Hepatocyte (in vitro differentiated cells): ENCODE results near the gene CBX2. TPM values are rescaled to one million over a fixed set of nuclear protein-coding genes. Genes with fewer than 3 reads are reported as not detected.

Source experiments
- DNase-seq: peaks from one replicate; pipeline ENCODE4 v3.0.0-alpha.2; 2016; ENCODE audit warnings: low spot score
- H2AFZ ChIP-seq: fragments of 200-600 bp; sonication (generic); 2 replicates; pipeline ENCODE4 v1.6.0; 2016; ENCODE audit warnings: antibody characterized with exemption, mild to moderate bottlenecking
- H3K27ac ChIP-seq: fragments of 200-600 bp; sonication (generic); 2 replicates; pipeline ENCODE4 v1.5.1; 2016; ENCODE audit warnings: mild to moderate bottlenecking
- H3K27me3 ChIP-seq: fragments of 200-600 bp; sonication (generic); 2 replicates; pipeline ENCODE4 v1.6.1; 2016
- H3K36me3 ChIP-seq: fragments of 200-600 bp; sonication (generic); replicated peaks from 2 replicates; pipeline ENCODE4 v1.5.1; 2016; ENCODE audit warnings: low read depth; ENCODE audit not compliant: insufficient read depth
- H3K4me1 ChIP-seq: fragments of 200-600 bp; sonication (generic); 2 replicates; pipeline ENCODE4 v1.5.1; 2016; ENCODE audit warnings: mild to moderate bottlenecking, moderate library complexity; ENCODE audit not compliant: insufficient read depth
- H3K4me2 ChIP-seq: fragments of 200-600 bp; sonication (generic); 2 replicates; pipeline ENCODE4 v1.6.0; 2016
- H3K4me3 ChIP-seq: fragments of 200-600 bp; sonication (generic); 2 replicates; pipeline ENCODE4 v1.5.1; 2016; ENCODE audit warnings: mild to moderate bottlenecking
- H3K79me2 ChIP-seq: fragments of 200-600 bp; sonication (generic); 2 replicates; pipeline ENCODE4 v1.6.0; 2017; ENCODE audit warnings: mild to moderate bottlenecking
- H3K9me2 ChIP-seq: fragments of 200-600 bp; sonication (generic); replicated peaks from 2 replicates; pipeline ENCODE4 v1.6.0; 2017; ENCODE audit warnings: mild to moderate bottlenecking; ENCODE audit not compliant: insufficient read depth
- H3K9me3 ChIP-seq: fragments of 200-600 bp; sonication (generic); 2 replicates; pipeline ENCODE4 v1.5.1; 2016; ENCODE audit warnings: low read depth, mild to moderate bottlenecking
- H4K20me1 ChIP-seq: fragments of 200-600 bp; sonication (generic); 2 replicates; pipeline ENCODE4 v1.6.0; 2016; ENCODE audit warnings: mild to moderate bottlenecking; ENCODE audit not compliant: insufficient read depth, poor library complexity, severe bottlenecking
- EZH2 ChIP-seq: fragments of 200-600 bp; sonication (generic); IDR thresholded peaks from 2 replicates; pipeline ENCODE4 v1.6.1; 2016; ENCODE audit warnings: antibody characterized with exemption, mild to moderate bottlenecking, borderline replicate concordance
- EZH2phosphoT487 ChIP-seq: fragments of 200-600 bp; sonication (generic); IDR thresholded peaks from one replicate; pipeline ENCODE4 v1.6.1; 2018; ENCODE audit warnings: antibody characterized with exemption, mild to moderate bottlenecking, low read depth, moderate library complexity; ENCODE audit not compliant: unreplicated experiment, severe bottlenecking
- WGBS: methylation state at CpG from one replicate; pipeline ENCODE4 v1.1.6; 2016; ENCODE audit warnings: low lambda C conversion rate; ENCODE audit errors: missing lambda C conversion rate; 5-methylcytosine and 5-hydroxymethylcytosine counted together
- polyA plus RNA-seq: library from polyadenylated mRNA; unstranded; fragments of >200 nt; fragmentation: Nextera tagmentation; extraction: Ambion mirVana; gene quantifications from 2 replicates; pipeline ENCODE4 v1.2.1, GENCODE V29; 2016
- total RNA-seq: library from RNA; depleted of rRNA; stranded (reverse); fragments of >200 nt; gene quantifications from 2 replicates; pipeline ENCODE4 v1.2.3, GENCODE V29; 2014
- TF ChIP-seq, protein P1 (sequence below): fragments of 200-600 bp; sonication (generic); IDR thresholded peaks from 2 replicates; pipeline ENCODE4 v1.5.1; 2016; ENCODE audit warnings: antibody characterized with exemption, mild to moderate bottlenecking; ENCODE audit not compliant: poor library complexity

CBX2 gene
- total and polyA plus RNA-seq, 2 experiments from 2014 or later, result 11.6 to 16.3 TPM

DNA sequence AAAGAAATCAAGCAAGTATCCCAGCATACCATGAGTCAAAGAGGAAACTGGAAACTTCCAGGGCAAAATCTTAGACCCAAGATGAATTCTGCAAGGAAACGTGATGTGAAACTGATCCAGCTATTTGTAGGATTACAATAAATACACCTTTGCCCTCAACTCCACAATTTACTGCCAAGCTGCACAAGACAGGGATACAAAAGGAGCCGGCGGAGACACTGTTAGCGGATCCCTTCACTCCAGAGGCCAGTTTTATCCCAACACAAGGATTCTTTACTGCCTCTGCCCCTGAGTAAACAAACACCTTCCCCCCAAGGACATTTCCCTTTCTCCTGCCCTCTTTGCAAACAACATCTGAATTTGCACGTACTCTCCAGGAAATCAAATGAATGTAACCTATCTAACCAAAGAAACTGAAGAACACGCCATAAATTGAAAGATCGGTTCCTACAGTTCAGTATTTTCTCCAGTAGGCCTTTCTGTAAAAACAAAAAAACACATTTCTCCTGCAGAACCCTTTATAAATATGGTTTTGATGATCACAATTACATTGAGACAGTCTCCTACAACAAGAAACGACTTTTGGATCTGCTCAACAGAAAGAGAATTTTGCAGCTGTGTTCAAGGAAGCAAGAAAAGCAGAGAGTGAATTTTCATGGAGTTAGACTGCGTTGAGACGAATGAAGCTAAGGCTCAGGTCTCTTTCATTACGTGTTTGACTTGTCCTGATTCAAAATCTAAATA, 1.4 kb upstream of the CBX2 start:
- H3K27ac ChIP-seq, result peak overlapping the region; percentile 75
- peak; percentile 45 for DNase-seq
- no peak overlapping the region for H3K4me3 ChIP-seq

DNA sequence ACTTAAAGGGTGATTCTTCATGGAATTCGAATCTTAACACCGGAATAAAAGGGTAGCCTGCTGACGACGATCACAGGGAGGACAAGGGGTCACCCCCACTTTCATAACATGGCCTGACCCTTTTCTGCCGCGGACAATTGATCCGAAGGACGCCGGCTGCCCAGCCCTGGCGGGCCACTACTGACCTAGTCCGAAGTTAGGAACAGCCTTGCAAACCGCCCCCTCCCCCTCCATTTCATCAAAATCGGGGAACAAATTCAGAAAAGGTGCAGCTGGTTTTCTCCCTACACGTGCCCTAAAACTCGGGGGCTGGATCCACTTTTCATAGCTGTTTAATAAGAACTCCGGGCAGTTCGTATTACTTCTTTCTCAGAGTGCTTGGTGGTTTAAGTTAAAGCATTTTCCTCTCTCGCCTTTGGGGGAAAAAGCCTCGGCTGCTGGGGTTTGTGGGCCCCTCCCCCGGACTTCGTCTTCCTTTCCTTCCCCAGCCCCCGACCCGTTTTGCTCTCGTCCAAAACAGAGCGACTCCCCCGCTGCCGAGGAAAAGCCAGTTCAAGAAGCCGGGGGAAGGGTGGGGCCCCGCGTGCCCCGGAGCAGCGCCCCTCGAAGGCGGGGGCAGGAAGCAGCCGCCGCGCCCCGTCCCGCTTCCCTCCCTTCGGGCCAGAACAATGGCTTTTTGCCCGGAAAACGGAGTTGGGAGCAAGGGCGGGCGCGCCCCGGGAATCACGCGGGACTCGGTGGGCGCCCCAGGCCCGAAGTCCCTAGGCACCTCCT, 641 bp upstream of the CBX2 start:
- Histone ChIP-seq H3K4me2 (peak overlapping the region; percentile 87), H3K36me3 (no peaks in the 10 kb centered on the region), H3K9me3 (no peaks in the 10 kb centered on the region), H3K79me2 (peaks cover 25% of the 10 kb centered on the region), H3K9me2 (no peaks in the 10 kb centered on the region), H4K20me1 (peaks cover 16% of the 10 kb centered on the region), H3K4me1 (peaks cover 35% of the 10 kb centered on the region), H3K27me3 (no peaks in the 10 kb centered on the region), H2AFZ (peak overlapping the region; percentile 65), H3K4me3 (peak overlapping the region; percentile 67), H3K27ac (peak overlapping the region; percentile 75)
- TF ChIP-seq, protein P1, sequence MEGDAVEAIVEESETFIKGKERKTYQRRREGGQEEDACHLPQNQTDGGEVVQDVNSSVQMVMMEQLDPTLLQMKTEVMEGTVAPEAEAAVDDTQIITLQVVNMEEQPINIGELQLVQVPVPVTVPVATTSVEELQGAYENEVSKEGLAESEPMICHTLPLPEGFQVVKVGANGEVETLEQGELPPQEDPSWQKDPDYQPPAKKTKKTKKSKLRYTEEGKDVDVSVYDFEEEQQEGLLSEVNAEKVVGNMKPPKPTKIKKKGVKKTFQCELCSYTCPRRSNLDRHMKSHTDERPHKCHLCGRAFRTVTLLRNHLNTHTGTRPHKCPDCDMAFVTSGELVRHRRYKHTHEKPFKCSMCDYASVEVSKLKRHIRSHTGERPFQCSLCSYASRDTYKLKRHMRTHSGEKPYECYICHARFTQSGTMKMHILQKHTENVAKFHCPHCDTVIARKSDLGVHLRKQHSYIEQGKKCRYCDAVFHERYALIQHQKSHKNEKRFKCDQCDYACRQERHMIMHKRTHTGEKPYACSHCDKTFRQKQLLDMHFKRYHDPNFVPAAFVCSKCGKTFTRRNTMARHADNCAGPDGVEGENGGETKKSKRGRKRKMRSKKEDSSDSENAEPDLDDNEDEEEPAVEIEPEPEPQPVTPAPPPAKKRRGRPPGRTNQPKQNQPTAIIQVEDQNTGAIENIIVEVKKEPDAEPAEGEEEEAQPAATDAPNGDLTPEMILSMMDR, result peak; percentile 49
- no peak for TF ChIP-seq EZH2phosphoT487
- DNase-seq, result peak; percentile 78
- 4% methylated on average over 32 of the region's 51 CpGs for WGBS

More for the DNA sequence above, 1.4 kb upstream of the CBX2 start:
- Histone ChIP-seq H3K9me2 (no peaks in the 10 kb centered on the region), H4K20me1 (peaks cover 16% of the 10 kb centered on the region), H3K79me2 (peaks cover 25% of the 10 kb centered on the region), H2AFZ (peak overlapping the region; percentile 65), H3K9me3 (no peaks in the 10 kb centered on the region), H3K4me1 (peaks cover 35% of the 10 kb centered on the region), H3K4me2 (peak overlapping the region; percentile 87), H3K27me3 (no peaks in the 10 kb centered on the region), H3K36me3 (no peaks in the 10 kb centered on the region)
- no peak for TF ChIP-seq EZH2
- TF ChIP-seq EZH2phosphoT487, result no peak
- TF ChIP-seq, protein P1, result no peak
- 17% methylated on average over 11 of the region's 11 CpGs for WGBS

DNA sequence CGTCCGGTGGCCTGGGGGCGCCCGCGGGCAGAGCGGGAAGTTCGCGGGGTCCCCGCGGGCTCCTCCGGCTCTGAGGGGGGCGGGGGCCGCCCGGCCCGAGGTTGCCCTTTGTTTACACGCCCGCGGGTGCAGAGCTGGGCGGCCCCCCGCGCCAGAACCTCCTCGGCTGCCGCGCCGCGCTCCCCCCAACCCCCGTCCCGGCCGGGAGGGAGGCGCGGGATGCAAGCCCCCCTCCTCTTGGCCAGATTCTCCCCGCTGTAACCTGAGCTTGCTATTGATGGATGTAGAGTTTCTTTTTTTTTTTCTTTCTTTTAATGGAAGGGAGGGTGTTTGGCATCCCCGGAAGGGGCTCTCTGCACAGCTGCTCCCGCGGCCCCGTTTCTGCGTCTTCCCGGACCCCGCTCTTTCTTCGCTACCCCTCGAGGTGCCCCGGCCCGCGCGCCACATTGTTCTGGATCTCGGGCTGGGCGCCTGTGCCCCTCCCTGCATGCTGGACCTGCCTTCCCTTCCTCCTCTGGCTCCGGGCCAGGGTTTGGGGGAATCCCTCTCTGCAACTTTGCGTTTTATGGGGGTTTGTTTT, 646 bp downstream of the CBX2 start:
- Histone ChIP-seq H3K79me2 (peaks cover 25% of the 10 kb centered on the region), H3K27ac (peak overlapping the region; percentile 73), H3K27me3 (no peaks in the 10 kb centered on the region), H4K20me1 (peaks cover 16% of the 10 kb centered on the region), H3K4me3 (peak overlapping the region; percentile 91), H3K9me2 (no peaks in the 10 kb centered on the region), H3K9me3 (no peaks in the 10 kb centered on the region), H3K4me1 (peaks cover 35% of the 10 kb centered on the region), H3K4me2 (peak overlapping the region; percentile 95), H3K36me3 (no peaks in the 10 kb centered on the region), H2AFZ (peak overlapping the region; percentile 81)
- peak; percentile 71 for DNase-seq
- TF ChIP-seq EZH2, result no peak
- TF ChIP-seq, protein P1, result no peak
- TF ChIP-seq EZH2phosphoT487, result no peak
- WGBS, result 0% methylated on average over 20 of the region's 49 CpGs
